ENCODE data around the gene SPATA17. TPM values are rescaled to one million over a fixed set of nuclear protein-coding genes. Genes with fewer than 3 reads are reported as not detected.

SPATA17 gene
- total RNA-seq, 1 donor from 2014 or later, result 7.2 TPM

GRCh38 chr1:217885181-217885580 is 254.0 kb downstream of the SPATA17 start:
- no peak for TF ChIP-seq CTCF (conservative IDR thresholded peaks at IDR 0.05)
- H3K9me3 Mint-ChIP-seq, result no peaks in the 10 kb centered on the region
- H3K4me3 Mint-ChIP-seq, result no peak overlapping the region
- peaks cover 12% of the 10 kb centered on the region for H3K27me3 Mint-ChIP-seq
- H3K27ac Mint-ChIP-seq, result no peak overlapping the region
- H3K36me3 Mint-ChIP-seq, result no peaks in the 10 kb centered on the region
- no peaks in the 10 kb centered on the region for H3K4me1 Mint-ChIP-seq (ENCODE audit: unreplicated experiment)
- DNase-seq (ENCODE audit: extremely low spot score, unreplicated experiment), result no peak

- H3K27ac Mint-ChIP-seq, result no peak overlapping the region
- DNase-seq (ENCODE audit: extremely low spot score, unreplicated experiment), result no peak
- no peaks in the 10 kb centered on the region for H3K4me1 Mint-ChIP-seq (ENCODE audit: unreplicated experiment)
- H3K36me3 Mint-ChIP-seq, result no peaks in the 10 kb centered on the region
- H3K9me3 Mint-ChIP-seq, result no peaks in the 10 kb centered on the region
- H3K27me3 Mint-ChIP-seq, result peaks cover 17% of the 10 kb centered on the region
- H3K4me3 Mint-ChIP-seq, result no peak overlapping the region
- no peak for TF ChIP-seq CTCF (conservative IDR thresholded peaks at IDR 0.05)
Observed at GRCh38 chr1:217888328-217888727, 257.2 kb downstream of the SPATA17 start.

- DNase-seq (ENCODE audit: extremely low spot score, unreplicated experiment), result no peak
- H3K27ac Mint-ChIP-seq, result no peak overlapping the region
Observed at GRCh38 chr1:217889401-217889800, 258.3 kb downstream of the SPATA17 start.

GRCh38 chr1:217891966-217892365 is 260.8 kb downstream of the SPATA17 start:
- Mint-ChIP-seq H3K4me3 (no peak overlapping the region), H3K9me3 (no peaks in the 10 kb centered on the region), H3K27ac (no peak overlapping the region), H3K36me3 (no peaks in the 10 kb centered on the region), H3K27me3 (peaks cover 17% of the 10 kb centered on the region), H3K4me1 (ENCODE audit: unreplicated experiment) (no peaks in the 10 kb centered on the region)
- no peak for TF ChIP-seq CTCF (conservative IDR thresholded peaks at IDR 0.05)
- DNase-seq (ENCODE audit: extremely low spot score, unreplicated experiment), result no peak

More at GRCh38 chr1:217889401-217889800, 258.3 kb downstream of the SPATA17 start:
- Mint-ChIP-seq H3K36me3 (no peaks in the 10 kb centered on the region), H3K27me3 (peaks cover 17% of the 10 kb centered on the region), H3K4me1 (ENCODE audit: unreplicated experiment) (no peaks in the 10 kb centered on the region), H3K4me3 (no peak overlapping the region), H3K9me3 (no peaks in the 10 kb centered on the region)
- peak; percentile 60 for TF ChIP-seq CTCF (conservative IDR thresholded peaks at IDR 0.05)

- no peak for DNase-seq (ENCODE audit: extremely low spot score, unreplicated experiment)
- Mint-ChIP-seq H3K36me3 (no peaks in the 10 kb centered on the region), H3K4me3 (no peak overlapping the region)
Observed at GRCh38 chr1:217892750-217893149, 261.6 kb downstream of the SPATA17 start.

More at GRCh38 chr1:217892750-217893149, 261.6 kb downstream of the SPATA17 start:
- H3K4me1 Mint-ChIP-seq (ENCODE audit: unreplicated experiment), result no peaks in the 10 kb centered on the region
- no peak overlapping the region for H3K27ac Mint-ChIP-seq
- no peaks in the 10 kb centered on the region for H3K9me3 Mint-ChIP-seq
- H3K27me3 Mint-ChIP-seq, result peaks cover 13% of the 10 kb centered on the region
- no peak for TF ChIP-seq CTCF (conservative IDR thresholded peaks at IDR 0.05)
